Neural cell (in vitro differentiated cells): Measurements from ENCODE around the gene SLCO4A1. TPM values are rescaled to one million over a fixed set of nuclear protein-coding genes. Genes with fewer than 3 reads are reported as not detected.

ENCODE experiments used
- H2AFZ ChIP-seq: fragments of 200-600, 300-800 bp; sonication (generic), shearing (Covaris generic); 2 replicates; pipeline ENCODE4 v1.6.0; 2014; ENCODE audit warnings: low read depth, mild to moderate bottlenecking, antibody characterized with exemption, low read length, moderate library complexity
- H3F3A ChIP-seq: fragments of 200-600 bp; shearing (Covaris generic); 2 replicates; pipeline ENCODE4 v1.6.1; 2016; ENCODE audit warnings: mild to moderate bottlenecking, moderate library complexity, mixed read lengths, antibody characterized with exemption, low read length; ENCODE audit not compliant: insufficient read depth, poor library complexity, severe bottlenecking
- H3K27ac ChIP-seq: fragments of 200-600, 300-800 bp; sonication (generic), shearing (Covaris generic); 2 replicates; pipeline ENCODE4 v1.5.1; 2014; ENCODE audit warnings: mild to moderate bottlenecking, low read length, moderate library complexity
- H3K27me3 ChIP-seq: fragments of 300-800, 200-600 bp; sonication (generic), shearing (Covaris generic); 2 replicates; pipeline ENCODE4 v1.6.0; 2014; ENCODE audit warnings: mild to moderate bottlenecking, low read depth, low read length, moderate library complexity; ENCODE audit not compliant: insufficient read depth
- H3K36me3 ChIP-seq: fragments of 300-800, 200-600 bp; sonication (generic), shearing (Covaris generic); 2 replicates; pipeline ENCODE4 v1.5.1; 2014; ENCODE audit warnings: mild to moderate bottlenecking, antibody characterized with exemption, low read length, moderate library complexity; ENCODE audit not compliant: insufficient read depth
- H3K4me2 ChIP-seq: fragments of 300-800, 200-600 bp; sonication (generic), shearing (Covaris generic); 2 replicates; pipeline ENCODE4 v1.6.0; 2014; ENCODE audit warnings: mild to moderate bottlenecking, low read length
- H3K4me3 ChIP-seq: fragments of 300-800, 200-600 bp; sonication (generic), shearing (Covaris generic); 2 replicates; pipeline ENCODE4 v1.5.1; 2014; ENCODE audit warnings: mild to moderate bottlenecking, low read length, moderate library complexity
- H3K79me2 ChIP-seq: fragments of 200-600 bp; shearing (Covaris generic); replicated peaks from 2 replicates; pipeline ENCODE4 v1.6.0; 2014; ENCODE audit warnings: mild to moderate bottlenecking, low read length, moderate library complexity; ENCODE audit not compliant: insufficient read depth
- H3K9ac ChIP-seq: fragments of 300-800, 200-600 bp; sonication (generic), shearing (Covaris generic); 2 replicates; pipeline ENCODE4 v1.6.1; 2016; ENCODE audit warnings: mild to moderate bottlenecking, low read length, mixed read lengths
- H3K9me2 ChIP-seq: fragments of 200-600 bp; shearing (Covaris generic); 2 replicates; pipeline ENCODE4 v1.6.1; 2016; ENCODE audit warnings: mild to moderate bottlenecking, low read length, mixed read lengths; ENCODE audit not compliant: insufficient read depth
- H3K9me3 ChIP-seq: fragments of 200-600, 300-800 bp; sonication (generic), shearing (Covaris generic); 2 replicates; pipeline ENCODE4 v1.6.1; 2016; ENCODE audit warnings: mild to moderate bottlenecking, mixed run types, low read length, moderate library complexity, mixed read lengths
- H4K20me1 ChIP-seq: fragments of 200-600 bp; shearing (Covaris generic); 2 replicates; pipeline ENCODE4 v1.6.1; 2016; ENCODE audit warnings: mild to moderate bottlenecking, mixed run types; ENCODE audit not compliant: insufficient read depth
- CTCF ChIP-seq: fragments of 450-650 bp; IDR thresholded peaks from 2 replicates; pipeline ENCODE4 v1.5.1; 2014; ENCODE audit warnings: antibody characterized with exemption, mild to moderate bottlenecking, moderate library complexity; ENCODE audit not compliant: poor library complexity, severe bottlenecking
- EP300 ChIP-seq: fragments of 450-650 bp; conservative IDR thresholded peaks from 2 replicates; pipeline ENCODE4 v1.6.1; 2014; ENCODE audit warnings: antibody characterized with exemption, mild to moderate bottlenecking, moderate library complexity; ENCODE audit not compliant: poor library complexity, severe bottlenecking
- EZH2 ChIP-seq: fragments of 200-600, 300-800 bp; shearing (Covaris generic), sonication (generic); IDR thresholded peaks from 2 replicates; pipeline ENCODE4 v1.6.1; 2014; ENCODE audit warnings: antibody characterized with exemption, low read length, borderline replicate concordance, mild to moderate bottlenecking; ENCODE audit not compliant: insufficient read depth, poor library complexity, severe bottlenecking
- MXI1 ChIP-seq: fragments of 450-650 bp; conservative IDR thresholded peaks from 2 replicates; pipeline ENCODE4 v1.6.1; 2014; ENCODE audit warnings: antibody characterized with exemption, mild to moderate bottlenecking; ENCODE audit not compliant: poor library complexity, severe bottlenecking
- POLR2AphosphoS5 ChIP-seq: IDR thresholded peaks from 2 replicates; pipeline ENCODE4 v1.6.1; 2012
- RAD21 ChIP-seq: fragments of 450-650 bp; conservative IDR thresholded peaks from 2 replicates; pipeline ENCODE4 v1.6.1; 2014; ENCODE audit warnings: antibody characterized with exemption, mild to moderate bottlenecking, moderate library complexity
- SMC3 ChIP-seq: fragments of 450-650 bp; conservative IDR thresholded peaks from 2 replicates; pipeline ENCODE4 v1.6.1; 2014; ENCODE audit warnings: antibody characterized with exemption, mild to moderate bottlenecking, moderate library complexity; ENCODE audit not compliant: poor library complexity
- TAF1 ChIP-seq: IDR thresholded peaks from 2 replicates; pipeline ENCODE4 v1.6.1; 2012; ENCODE audit warnings: low read depth
- polyA plus RNA-seq: library from polyadenylated mRNA; depleted of rRNA; stranded (reverse); fragments of >200 nt; gene quantifications from 2 replicates; pipeline ENCODE4 v1.2.3, GENCODE V29; 2014
- TF ChIP-seq, protein P1 (sequence below): IDR thresholded peaks from 2 replicates; pipeline ENCODE4 v1.6.1; 2012; ENCODE audit warnings: borderline replicate concordance

Gene SLCO4A1
- polyA plus RNA-seq, 1 donor from 2014 or later = 3.5 TPM

DNA sequence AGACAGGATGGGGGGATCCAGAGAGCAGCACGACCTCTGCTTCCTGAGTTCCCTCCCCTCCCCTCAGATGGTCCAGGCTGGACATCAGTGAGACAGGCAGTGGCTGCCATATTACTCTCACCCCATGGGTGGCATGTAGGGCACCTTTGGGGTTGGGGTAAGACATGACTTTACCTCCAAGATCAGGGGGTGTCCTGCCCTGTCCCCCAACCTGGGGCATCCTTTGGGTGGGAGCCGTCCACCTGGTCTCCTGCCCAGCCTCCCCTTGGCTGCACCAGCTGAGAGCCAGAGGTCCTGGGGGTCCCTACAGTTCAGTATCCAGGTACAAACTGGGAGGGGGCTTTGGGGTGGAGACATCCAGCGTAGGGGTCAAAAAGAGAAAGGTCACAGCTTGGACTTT, 48.7 kb upstream of the SLCO4A1 start:
- Histone ChIP-seq H3K79me2 (no peaks in the 10 kb centered on the region), H3K27me3 (no peaks in the 10 kb centered on the region), H3K4me2 (no peak overlapping the region), H2AFZ (no peak overlapping the region), H3K27ac (no peak overlapping the region), H4K20me1 (no peaks in the 10 kb centered on the region), H3K4me3 (no peak overlapping the region), H3K9me2 (no peaks in the 10 kb centered on the region), H3K9ac (no peak overlapping the region), H3K9me3 (no peaks in the 10 kb centered on the region), H3K36me3 (no peaks in the 10 kb centered on the region), H3F3A (no peaks in the 10 kb centered on the region)
- TF ChIP-seq SMC3 = no peak
- TF ChIP-seq TAF1 = no peak
- no peak for TF ChIP-seq EZH2
- TF ChIP-seq CTCF = no peak
- TF ChIP-seq, protein P1, sequence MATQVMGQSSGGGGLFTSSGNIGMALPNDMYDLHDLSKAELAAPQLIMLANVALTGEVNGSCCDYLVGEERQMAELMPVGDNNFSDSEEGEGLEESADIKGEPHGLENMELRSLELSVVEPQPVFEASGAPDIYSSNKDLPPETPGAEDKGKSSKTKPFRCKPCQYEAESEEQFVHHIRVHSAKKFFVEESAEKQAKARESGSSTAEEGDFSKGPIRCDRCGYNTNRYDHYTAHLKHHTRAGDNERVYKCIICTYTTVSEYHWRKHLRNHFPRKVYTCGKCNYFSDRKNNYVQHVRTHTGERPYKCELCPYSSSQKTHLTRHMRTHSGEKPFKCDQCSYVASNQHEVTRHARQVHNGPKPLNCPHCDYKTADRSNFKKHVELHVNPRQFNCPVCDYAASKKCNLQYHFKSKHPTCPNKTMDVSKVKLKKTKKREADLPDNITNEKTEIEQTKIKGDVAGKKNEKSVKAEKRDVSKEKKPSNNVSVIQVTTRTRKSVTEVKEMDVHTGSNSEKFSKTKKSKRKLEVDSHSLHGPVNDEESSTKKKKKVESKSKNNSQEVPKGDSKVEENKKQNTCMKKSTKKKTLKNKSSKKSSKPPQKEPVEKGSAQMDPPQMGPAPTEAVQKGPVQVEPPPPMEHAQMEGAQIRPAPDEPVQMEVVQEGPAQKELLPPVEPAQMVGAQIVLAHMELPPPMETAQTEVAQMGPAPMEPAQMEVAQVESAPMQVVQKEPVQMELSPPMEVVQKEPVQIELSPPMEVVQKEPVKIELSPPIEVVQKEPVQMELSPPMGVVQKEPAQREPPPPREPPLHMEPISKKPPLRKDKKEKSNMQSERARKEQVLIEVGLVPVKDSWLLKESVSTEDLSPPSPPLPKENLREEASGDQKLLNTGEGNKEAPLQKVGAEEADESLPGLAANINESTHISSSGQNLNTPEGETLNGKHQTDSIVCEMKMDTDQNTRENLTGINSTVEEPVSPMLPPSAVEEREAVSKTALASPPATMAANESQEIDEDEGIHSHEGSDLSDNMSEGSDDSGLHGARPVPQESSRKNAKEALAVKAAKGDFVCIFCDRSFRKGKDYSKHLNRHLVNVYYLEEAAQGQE = no peak
- TF ChIP-seq RAD21 = no peak
- TF ChIP-seq POLR2AphosphoS5 = no peak
- TF ChIP-seq EP300 = no peak
- TF ChIP-seq MXI1 = no peak

DNA sequence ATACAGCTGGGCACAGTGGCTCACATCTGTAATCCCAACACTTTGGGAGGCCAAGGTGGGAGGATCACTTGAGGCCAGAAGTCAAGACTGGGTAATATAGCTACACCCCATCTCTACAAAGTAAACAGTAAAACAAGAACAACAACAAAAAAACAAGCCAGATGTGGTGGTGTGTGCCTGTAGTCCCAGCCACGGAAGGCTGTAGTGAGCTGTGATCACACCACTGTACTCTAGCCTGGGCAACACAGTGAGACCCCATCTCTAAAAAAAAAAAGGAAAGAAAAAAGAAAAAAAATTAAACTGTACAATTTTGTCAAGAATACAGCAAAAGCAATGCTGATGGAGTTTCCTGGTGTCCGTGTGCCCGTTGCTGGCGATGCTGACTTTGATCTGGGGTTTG, 47.2 kb upstream of the SLCO4A1 start:
- H3K27ac ChIP-seq = no peak overlapping the region
- H3K4me2 ChIP-seq = no peak overlapping the region
- H3K9me3 ChIP-seq = no peaks in the 10 kb centered on the region
- H2AFZ ChIP-seq = no peak overlapping the region
- H3K36me3 ChIP-seq = no peaks in the 10 kb centered on the region
- no peaks in the 10 kb centered on the region for H3K79me2 ChIP-seq
- H3F3A ChIP-seq = no peaks in the 10 kb centered on the region
- H3K27me3 ChIP-seq = no peaks in the 10 kb centered on the region
- no peaks in the 10 kb centered on the region for H4K20me1 ChIP-seq
- no peak overlapping the region for H3K4me3 ChIP-seq
- H3K9me2 ChIP-seq = no peaks in the 10 kb centered on the region
- no peak overlapping the region for H3K9ac ChIP-seq
- TF ChIP-seq RAD21 (no peak), POLR2AphosphoS5 (no peak), EP300 (no peak), MXI1 (no peak), EZH2 (no peak), TAF1 (no peak), CTCF (no peak), SMC3 (no peak)
- TF ChIP-seq, protein P1 = no peak
